A673 (cell line): ENCODE results near the gene PRKAR2B.

ENCODE experiments used
- CTCF ChIP-seq: fragments of 300-800, 200-600 bp; sonication (generic); conservative IDR thresholded peaks from 2 replicates; pipeline ENCODE4 v1.5.1; 2017; ENCODE audit warnings: low read depth, mild to moderate bottlenecking, antibody characterized with exemption, low read length, moderate library complexity, mixed read lengths
- EZH2 ChIP-seq: fragments of 200-600 bp; sonication (generic); IDR thresholded peaks from 2 replicates; pipeline ENCODE4 v1.6.1; 2017; ENCODE audit warnings: borderline replicate concordance, low read depth, mild to moderate bottlenecking, mixed read lengths, antibody characterized with exemption, low read length; ENCODE audit not compliant: poor library complexity, severe bottlenecking

GRCh38 chr7:107108793-107109371, 64.4 kb downstream of the PRKAR2B start:
- no peak for TF ChIP-seq CTCF
- TF ChIP-seq EZH2: no peak
